Loucy (cell line): Measurements from ENCODE around the gene ZDBF2.

Source experiments
- H2AFZ ChIP-seq: fragments of 200-600 bp; sonication (generic); 2 replicates; pipeline ENCODE4 v1.6.0; 2016; ENCODE audit warnings: antibody characterized with exemption, mild to moderate bottlenecking, low read length, moderate library complexity
- H3F3A ChIP-seq: fragments of 200-600 bp; 2 replicates; pipeline ENCODE4 v1.6.0; 2016; ENCODE audit warnings: antibody characterized with exemption, low read depth, mild to moderate bottlenecking
- H3K27me3 ChIP-seq: fragments of 200-600 bp; sonication (generic); 2 replicates; pipeline ENCODE4 v1.6.1; 2014; ENCODE audit warnings: low read length, mild to moderate bottlenecking; ENCODE audit not compliant: insufficient read depth, poor library complexity, severe bottlenecking
- H3K36me3 ChIP-seq: fragments of 200-600 bp; sonication (generic); 2 replicates; pipeline ENCODE4 v1.6.1; 2016; ENCODE audit warnings: low read length; ENCODE audit not compliant: insufficient read depth
- H3K4me1 ChIP-seq: fragments of 200-600 bp; sonication (generic); 2 replicates; pipeline ENCODE4 v1.5.1; 2014; ENCODE audit warnings: low read length, mild to moderate bottlenecking; ENCODE audit not compliant: insufficient read depth, poor library complexity, severe bottlenecking
- H3K4me2 ChIP-seq: fragments of 200-600 bp; sonication (generic); 2 replicates; pipeline ENCODE4 v1.6.0; 2014; ENCODE audit warnings: antibody characterized with exemption, low read length, low read depth, mild to moderate bottlenecking; ENCODE audit not compliant: poor library complexity, severe bottlenecking
- H3K4me3 ChIP-seq: fragments of 200-600 bp; sonication (generic); 2 replicates; pipeline ENCODE4 v1.5.1; 2014; ENCODE audit warnings: low read length, mild to moderate bottlenecking, mixed read lengths; ENCODE audit not compliant: poor library complexity, severe bottlenecking
- H3K79me2 ChIP-seq: fragments of 200-600 bp; sonication (generic); 2 replicates; pipeline ENCODE4 v1.6.1; 2014; ENCODE audit warnings: low read length; ENCODE audit not compliant: insufficient read depth
- H3K9ac ChIP-seq: fragments of 200-600 bp; sonication (generic); 2 replicates; pipeline ENCODE4 v1.6.0; 2014; ENCODE audit warnings: mild to moderate bottlenecking, low read depth, low read length, moderate library complexity; ENCODE audit not compliant: poor library complexity, severe bottlenecking
- H3K9me2 ChIP-seq: fragments of 200-600 bp; sonication (generic); replicated peaks from 2 replicates; pipeline ENCODE4 v1.6.1; 2016; ENCODE audit warnings: low read depth, low read length, mixed read lengths
- H3K9me3 ChIP-seq: fragments of 200-600 bp; sonication (generic); 2 replicates; pipeline ENCODE4 v1.6.1; 2014; ENCODE audit warnings: mild to moderate bottlenecking, antibody characterized with exemption, low read length, low read depth; ENCODE audit not compliant: insufficient read depth
- H4K20me1 ChIP-seq: fragments of 200-600 bp; sonication (generic); 2 replicates; pipeline ENCODE4 v1.6.0; 2014; ENCODE audit warnings: antibody characterized with exemption, low read length, mild to moderate bottlenecking; ENCODE audit not compliant: insufficient read depth, poor library complexity, severe bottlenecking
- CTCF ChIP-seq: fragments of 200-600 bp; sonication (generic); conservative IDR thresholded peaks from 2 replicates; pipeline ENCODE4 v1.5.1; 2014; ENCODE audit warnings: mild to moderate bottlenecking, antibody characterized with exemption, low read length
- EZH2phosphoT487 ChIP-seq: fragments of 200-600 bp; IDR thresholded peaks from 2 replicates; pipeline ENCODE4 v1.6.1; 2018; ENCODE audit warnings: antibody characterized with exemption, mild to moderate bottlenecking, moderate library complexity, borderline replicate concordance

Gene ZDBF2

GRCh38 chr2:206241736-206242135 is 32.7 kb upstream of the ZDBF2 start:
- H2AFZ ChIP-seq: no peak overlapping the region
- H3K9me3 ChIP-seq: no peaks in the 10 kb centered on the region
- no peak for TF ChIP-seq EZH2phosphoT487
- TF ChIP-seq CTCF: no peak
- H3K9ac ChIP-seq: no peak overlapping the region
- H3K4me2 ChIP-seq: no peak overlapping the region
- no peaks in the 10 kb centered on the region for H3K36me3 ChIP-seq
- no peaks in the 10 kb centered on the region for H3K4me1 ChIP-seq
- H3F3A ChIP-seq: no peaks in the 10 kb centered on the region
- no peaks in the 10 kb centered on the region for H3K27me3 ChIP-seq
- H3K79me2 ChIP-seq: no peaks in the 10 kb centered on the region
- no peaks in the 10 kb centered on the region for H4K20me1 ChIP-seq
- H3K9me2 ChIP-seq: no peaks in the 10 kb centered on the region
- H3K4me3 ChIP-seq: no peak overlapping the region

- no peaks in the 10 kb centered on the region for H4K20me1 ChIP-seq
- H3K27me3 ChIP-seq: no peaks in the 10 kb centered on the region
- no peak overlapping the region for H3K9ac ChIP-seq
- H3K79me2 ChIP-seq: no peaks in the 10 kb centered on the region
- H3K4me1 ChIP-seq: no peaks in the 10 kb centered on the region
- no peaks in the 10 kb centered on the region for H3K36me3 ChIP-seq
- H3K9me3 ChIP-seq: no peaks in the 10 kb centered on the region
- no peak overlapping the region for H2AFZ ChIP-seq
- H3K4me2 ChIP-seq: no peak overlapping the region
- no peaks in the 10 kb centered on the region for H3K9me2 ChIP-seq
- H3K4me3 ChIP-seq: no peak overlapping the region
- TF ChIP-seq EZH2phosphoT487: no peak
- TF ChIP-seq CTCF: no peak
- no peaks in the 10 kb centered on the region for H3F3A ChIP-seq
Measured at GRCh38 chr2:206245265-206245672, 29.2 kb upstream of the ZDBF2 start.

GRCh38 chr2:206250041-206250897 is 24.2 kb upstream of the ZDBF2 start:
- H3K4me3 ChIP-seq: no peak overlapping the region

More at GRCh38 chr2:206250041-206250897, 24.2 kb upstream of the ZDBF2 start:
- H3K36me3 ChIP-seq: no peaks in the 10 kb centered on the region
- H3K9me3 ChIP-seq: no peaks in the 10 kb centered on the region
- H3F3A ChIP-seq: no peaks in the 10 kb centered on the region
- H3K27me3 ChIP-seq: no peaks in the 10 kb centered on the region
- H3K4me2 ChIP-seq: no peak overlapping the region
- no peak overlapping the region for H3K9ac ChIP-seq
- no peak for TF ChIP-seq EZH2phosphoT487
- TF ChIP-seq CTCF: no peak
- no peaks in the 10 kb centered on the region for H4K20me1 ChIP-seq
- H3K9me2 ChIP-seq: no peaks in the 10 kb centered on the region
- no peaks in the 10 kb centered on the region for H3K4me1 ChIP-seq
- no peaks in the 10 kb centered on the region for H3K79me2 ChIP-seq
- no peak overlapping the region for H2AFZ ChIP-seq
